Naive thymus-derived CD4-positive, alpha-beta T cell (primary cell): ENCODE measurements around the gene ABCF3. TPM values are rescaled to one million over a fixed set of nuclear protein-coding genes. Genes with fewer than 3 reads are reported as not detected.

Experiments
- ATAC-seq: fragments of 150-1000 bp; cut with Tn5 transposase; 2 replicates; pipeline ENCODE4 v1.10.0; 2021; ENCODE audit warnings: mild to moderate bottlenecking, moderate library complexity
- CTCF ChIA-PET: fragments of 350-600 bp; sonication (Branson Sonifier 250); formaldehyde crosslinking; loops from one replicate; lab custom pipeline; 2021; ENCODE audit warnings: antibody characterized with exemption; lab: Charles Lee
- POLR2A ChIA-PET: fragments of 350-600 bp; sonication (Branson Sonifier 250); formaldehyde crosslinking; loops from one replicate; lab custom pipeline; 2021; ENCODE audit warnings: antibody characterized with exemption, inconsistent platforms; lab: Charles Lee
- DNase-seq, 9 donors: peaks; one replicate each; pipeline versions ENCODE4 v3.0.0 to v3.0.0-alpha.2; 2020 to 2022; ENCODE audit warnings: mixed read lengths in 1 of 9
- H3K27ac ChIP-seq: one replicate; pipeline ENCODE4 v1.7.0; 2013; ENCODE audit warnings: mild to moderate bottlenecking, low read depth, low read length, moderate library complexity
- H3K27me3 ChIP-seq, 2 donors: one replicate each; pipeline ENCODE4 v1.7.0; 2013; ENCODE audit warnings: low read length in 2 of 2, mild to moderate bottlenecking in 2 of 2, moderate library complexity in 2 of 2; ENCODE audit not compliant: control insufficient read depth in 2 of 2, insufficient read depth in 2 of 2
- H3K36me3 ChIP-seq, 3 experiments: 1 replicate in 2 of 3; 2 replicates in 1 of 3; pipeline ENCODE4 v1.7.0; 2013; ENCODE audit warnings: low read length in 3 of 3, mild to moderate bottlenecking in 3 of 3, moderate library complexity in 1 of 3; ENCODE audit not compliant: insufficient read depth in 3 of 3, control insufficient read depth in 2 of 3
- H3K4me1 ChIP-seq, 2 donors: one replicate each; pipeline ENCODE4 v1.7.0; 2013; ENCODE audit warnings: low read length in 2 of 2, mild to moderate bottlenecking in 2 of 2, moderate library complexity in 1 of 2; ENCODE audit not compliant: control insufficient read depth in 2 of 2, insufficient read depth in 2 of 2
- H3K4me3 ChIP-seq: 2 replicates; pipeline ENCODE4 v1.7.0; 2013; ENCODE audit warnings: mild to moderate bottlenecking, low read length
- H3K9me3 ChIP-seq, 3 experiments: 1 replicate in 2 of 3; 2 replicates in 1 of 3; pipeline ENCODE4 v1.7.0; 2013; ENCODE audit warnings: low read length in 3 of 3; ENCODE audit not compliant: control insufficient read depth in 2 of 3
- H3K27ac Mint-ChIP-seq, 9 donors: one replicate each; pipeline ENCODE4 v1.8.0; 2020 to 2022; ENCODE audit warnings: mixed read lengths in 9 of 9, mild to moderate bottlenecking in 8 of 9, moderate library complexity in 5 of 9, inconsistent platforms in 2 of 9
- H3K27me3 Mint-ChIP-seq, 5 donors: one replicate each; pipeline ENCODE4 v1.8.0; 2021 to 2022; ENCODE audit warnings: mixed read lengths in 5 of 5, mild to moderate bottlenecking in 1 of 5
- H3K36me3 Mint-ChIP-seq, 5 donors: one replicate each; pipeline ENCODE4 v1.8.0; 2020 to 2022; ENCODE audit warnings: mixed read lengths in 5 of 5, mild to moderate bottlenecking in 3 of 5, inconsistent platforms in 1 of 5
- H3K4me1 Mint-ChIP-seq, 7 donors: one replicate each; pipeline ENCODE4 v1.8.0; 2020 to 2022; ENCODE audit warnings: mixed read lengths in 7 of 7, mild to moderate bottlenecking in 3 of 7, inconsistent platforms in 1 of 7
- H3K4me3 Mint-ChIP-seq, 10 donors: one replicate each; pipeline ENCODE4 v1.8.0; 2020 to 2022; ENCODE audit warnings: mild to moderate bottlenecking in 10 of 10, mixed read lengths in 10 of 10, moderate library complexity in 6 of 10, inconsistent platforms in 2 of 10
- H3K9me3 Mint-ChIP-seq, 11 donors: one replicate each; pipeline ENCODE4 v1.8.0; 2020 to 2022; ENCODE audit warnings: mixed read lengths in 11 of 11, mild to moderate bottlenecking in 4 of 11, inconsistent platforms in 1 of 11, moderate library complexity in 1 of 11
- intact Hi-C, 2 donors: fragments of 100-400 bp; cut with micrococcal nuclease; formaldehyde crosslinking; loops; one replicate each; pipeline ENCODE4 v1.15.1; 2023
- polyA plus RNA-seq, 2 donors: library from polyadenylated mRNA; unstranded; fragments of 300-500 nt; fragmentation: Illumina TruSeq; gene quantifications; one replicate each; pipeline ENCODE4 v1.2.3, GENCODE V29; 2021
- total RNA-seq, 6 experiments: library from RNA in 5 of 6; stranded (reverse) in 5 of 6; gene quantifications; 1 replicate in 5 of 6; 2 replicates in 1 of 6; pipeline ENCODE4 v1.2.3 and lab custom pipeline; 2021 to 2026

ABCF3 gene
- total and polyA plus RNA-seq, 7 experiments from 2014 or later, result 47.0 to 153 (median 102) TPM

- peak overlapping the region; percentile 81 for H3K4me3 ChIP-seq
- peak overlapping the region; percentile 89 for H3K27ac ChIP-seq
- H3K9me3 ChIP-seq, result no peaks in the 10 kb centered on the region
- CTCF ChIA-PET, result interaction anchor here (0.7 to 1.1 kb wide), 2 partner anchors 12 to 171 kb away, joined by 3 to 4 read pairs; no protein-coding TSS in a partner anchor
- Mint-ChIP-seq H3K36me3 (peaks cover 4 to 40% (median 9%) of the 10 kb centered on the region in 5 donors), H3K4me1 (peaks cover 31 to 52% (median 43%) of the 10 kb centered on the region in 7 donors), H3K27me3 (no peaks in the 10 kb centered on the region), H3K9me3 (no peaks in the 10 kb centered on the region), H3K4me3 (peak overlapping the region; percentile 91 to 100 (median 98)), H3K27ac (peak overlapping the region; percentile 89 to 98 (median 97))
- peaks cover 18 to 73% (median 23%) of the 10 kb centered on the region in 3 experiments for H3K36me3 ChIP-seq
- peaks cover 18 to 24% of the 10 kb centered on the region in 2 donors for H3K4me1 ChIP-seq
- H3K27me3 ChIP-seq, result no peaks in the 10 kb centered on the region
- intact Hi-C loops, result loop anchor here (1.0 to 5.0 kb wide), 14 partner anchors 11 to 1402 kb away; partner anchors contain the start of genes AP2M1 (in 2 of the 2), DVL3 (in 2 of the 2), EEF1AKMT4 (in 2 of the 2) and EIF2B5 (in 2 of the 2)
- DNase-seq, result peak; percentile 98 to 100 (median 99)
- peak; percentile 96 for ATAC-seq
- POLR2A ChIA-PET, result interaction anchor here (1.2 to 1.8 kb wide), 3 partner anchors 8 to 167 kb away, joined by 4 to 15 read pairs (median 9); partner anchors contain the start of genes ABCC5 and AP2M1
These were observed 377 bp upstream of the ABCF3 start for GRCh38 chr3:184185461-184186183.

GRCh38 chr3:184186902-184187207 lies 856 bp downstream of the ABCF3 start:
- H3K4me3 Mint-ChIP-seq, result peak overlapping the region; percentile 91 to 100 (median 98)
- H3K27me3 Mint-ChIP-seq, result no peaks in the 10 kb centered on the region
- DNase-seq, result no peak
- Histone ChIP-seq H3K4me3 (peak overlapping the region; percentile 81), H3K4me1 (peaks cover 18 to 24% of the 10 kb centered on the region in 2 donors), H3K36me3 (peaks cover 11 to 73% (median 15%) of the 10 kb centered on the region in 3 experiments), H3K9me3 (no peaks in the 10 kb centered on the region), H3K27ac (peak overlapping the region; percentile 89), H3K27me3 (no peaks in the 10 kb centered on the region)
- H3K36me3 Mint-ChIP-seq, result peaks cover 4 to 32% (median 9%) of the 10 kb centered on the region in 5 donors
- intact Hi-C loops, result loop anchor here (1.0 to 5.0 kb wide), 10 partner anchors 13 to 1400 kb away; partner anchors contain the start of genes EEF1AKMT4 (in 2 of the 2), EIF2B5 (in 2 of the 2), EIF4G1 (in 2 of the 2) and AP2M1 (in 1 of the 2)
- peak overlapping the region; percentile 89 to 98 (median 97) for H3K27ac Mint-ChIP-seq
- peaks cover 31 to 52% (median 43%) of the 10 kb centered on the region in 7 donors for H3K4me1 Mint-ChIP-seq
- POLR2A ChIA-PET, result interaction anchor here (0.7 to 1.8 kb wide), 4 partner anchors 12 to 175 kb away, joined by 3 to 15 read pairs (median 4); partner anchors contain the start of genes ABCC5 and AP2M1
- no peaks in the 10 kb centered on the region for H3K9me3 Mint-ChIP-seq
- ATAC-seq, result no peak
- CTCF ChIA-PET, result interaction anchor here (0.7 kb wide), 1 partner anchor 78 kb away, joined by 3 read pairs; no protein-coding TSS in a partner anchor

GRCh38 chr3:184188080-184188479 lies 2.1 kb downstream of the ABCF3 start:
- peak overlapping the region in 5 of 9 donors; percentile 45 to 97 (median 89) for H3K27ac Mint-ChIP-seq
- peaks cover 8 to 35% (median 16%) of the 10 kb centered on the region in 5 donors for H3K36me3 Mint-ChIP-seq
- DNase-seq, result no peak
- peak overlapping the region in 9 of 10 donors; percentile 15 to 98 (median 97) for H3K4me3 Mint-ChIP-seq
- Histone ChIP-seq H3K4me1 (peaks cover 18 to 24% of the 10 kb centered on the region in 2 donors), H3K9me3 (no peaks in the 10 kb centered on the region), H3K36me3 (peaks cover 8 to 73% (median 13%) of the 10 kb centered on the region in 3 experiments), H3K4me3 (no peak overlapping the region), H3K27ac (no peak overlapping the region), H3K27me3 (no peaks in the 10 kb centered on the region)
- ATAC-seq, result no peak
- no peaks in the 10 kb centered on the region for H3K27me3 Mint-ChIP-seq
- H3K4me1 Mint-ChIP-seq, result peaks cover 31 to 52% (median 43%) of the 10 kb centered on the region in 7 donors
- ChIA-PET POLR2A (interaction anchor here (1.2 kb wide), 1 partner anchor 53 kb away, joined by 3 read pairs; the partner anchor contains the start of gene EIF2B5), CTCF (no interaction called here)
- intact Hi-C loops, result loop anchor here in 1 of 2 donors (5.0 kb wide), 3 partner anchors 39 to 1399 kb away; partner anchors contain the start of genes SENP2, VPS8 and VWA5B2
- H3K9me3 Mint-ChIP-seq, result no peaks in the 10 kb centered on the region

GRCh38 chr3:184189421-184189820 lies 3.4 kb downstream of the ABCF3 start:
- Histone ChIP-seq H3K27me3 (no peaks in the 10 kb centered on the region), H3K9me3 (no peaks in the 10 kb centered on the region), H3K36me3 (peaks cover 13 to 73% (median 18%) of the 10 kb centered on the region in 3 experiments), H3K27ac (no peak overlapping the region), H3K4me3 (no peak overlapping the region), H3K4me1 (peaks cover 18 to 24% of the 10 kb centered on the region in 2 donors)
- no peaks in the 10 kb centered on the region for H3K9me3 Mint-ChIP-seq
- DNase-seq (no peak), ATAC-seq (no peak)
- peaks cover 31 to 52% (median 43%) of the 10 kb centered on the region in 7 donors for H3K4me1 Mint-ChIP-seq
- H3K27ac Mint-ChIP-seq, result no peak overlapping the region
- no peak overlapping the region for H3K4me3 Mint-ChIP-seq
- intact Hi-C loops, result loop anchor here in 1 of 2 donors (5.0 kb wide), 3 partner anchors 38 to 1398 kb away; partner anchors contain the start of genes SENP2, VPS8 and VWA5B2
- H3K36me3 Mint-ChIP-seq, result peaks cover 8 to 42% (median 22%) of the 10 kb centered on the region in 5 donors
- ChIA-PET POLR2A (no interaction called here), CTCF (no interaction called here)
- no peaks in the 10 kb centered on the region for H3K27me3 Mint-ChIP-seq

- Histone ChIP-seq H3K4me1 (peaks cover 0 to 2% of the 10 kb centered on the region in 2 donors), H3K27me3 (no peaks in the 10 kb centered on the region), H3K27ac (no peak overlapping the region), H3K9me3 (no peaks in the 10 kb centered on the region), H3K4me3 (no peak overlapping the region), H3K36me3 (peaks cover 17 to 76% (median 22%) of the 10 kb centered on the region in 3 experiments)
- no peak for DNase-seq
- POLR2A ChIA-PET, result no interaction called here
- CTCF ChIA-PET, result no interaction called here
- Mint-ChIP-seq H3K36me3 (peaks cover 8 to 44% (median 18%) of the 10 kb centered on the region in 5 donors), H3K4me1 (peaks cover 7 to 24% (median 17%) of the 10 kb centered on the region in 7 donors), H3K9me3 (peaks cover 0 to 2% (median 0%) of the 10 kb centered on the region in 11 donors), H3K27ac (no peak overlapping the region), H3K4me3 (no peak overlapping the region), H3K27me3 (no peaks in the 10 kb centered on the region)
- no peak for ATAC-seq
- intact Hi-C loops, result no loop called here
These were observed 6.9 kb downstream of the ABCF3 start for GRCh38 chr3:184192889-184193288.

- POLR2A ChIA-PET, result no interaction called here
- H3K36me3 ChIP-seq, result peaks cover 17 to 64% (median 22%) of the 10 kb centered on the region in 3 experiments
- H3K27ac Mint-ChIP-seq, result no peak overlapping the region
- peaks cover under 1 to 12% (median 8%) of the 10 kb centered on the region in 7 donors for H3K4me1 Mint-ChIP-seq
- H3K4me3 ChIP-seq, result no peak overlapping the region
- DNase-seq (no peak), ATAC-seq (no peak)
- no peaks in the 10 kb centered on the region for H3K9me3 ChIP-seq
- CTCF ChIA-PET, result no interaction called here
- no peaks in the 10 kb centered on the region for H3K27me3 Mint-ChIP-seq
- H3K36me3 Mint-ChIP-seq, result peaks cover 8 to 38% (median 15%) of the 10 kb centered on the region in 5 donors
- intact Hi-C loops, result no loop called here
- no peak overlapping the region for H3K4me3 Mint-ChIP-seq
- peaks cover 0 to 2% (median 0%) of the 10 kb centered on the region in 11 donors for H3K9me3 Mint-ChIP-seq
- H3K27ac ChIP-seq, result no peak overlapping the region
- no peaks in the 10 kb centered on the region for H3K4me1 ChIP-seq
- no peaks in the 10 kb centered on the region for H3K27me3 ChIP-seq
These were observed 8.1 kb downstream of the ABCF3 start for GRCh38 chr3:184193991-184194539.
